ENCODE measurements around the gene TBC1D14. TPM values are rescaled to one million over a fixed set of nuclear protein-coding genes. Genes with fewer than 3 reads are reported as not detected.

TBC1D14 gene
- total and polyA plus RNA-seq, 10 of the 15 experiments (the other 5 are each of a cell fraction or from before 2014, with no cell fraction given), result 0.87 to 39.3 (median 30.1) TPM

GRCh38 chr4:6955261-6955911, 45.8 kb downstream of the TBC1D14 start:
- Histone ChIP-seq H3K36me3 (ENCODE audit: control insufficient read depth in 2 of 2, insufficient read depth in 2 of 2, low read length in 1 of 2) (no peaks in the 10 kb centered on the region; a peak in 1 of 4 replicates), H3K4me1 (ENCODE audit: control insufficient read depth, insufficient read depth, low read length) (no peaks in the 10 kb centered on the region), H3K4me2 (ENCODE audit: control insufficient read depth, insufficient read depth) (no peak overlapping the region), H3K79me2 (ENCODE audit: control insufficient read depth, insufficient read depth, low read length) (no peaks in the 10 kb centered on the region; the same call in 1 of the 2 replicates), H3K9ac (ENCODE audit: control insufficient read depth, insufficient read depth, low read length) (no peak overlapping the region), H3K9me3 (replicated peaks; ENCODE audit: control insufficient read depth, insufficient read depth, low read length) (no peaks in the 10 kb centered on the region), H3K27ac (ENCODE audit: control insufficient read depth, insufficient read depth) (no peak overlapping the region), H3K4me3 (no peak overlapping the region), H2AFZ (ENCODE audit: control insufficient read depth, low read depth, low read length) (no peak overlapping the region), H4K20me1 (ENCODE audit: control insufficient read depth, insufficient read depth) (no peaks in the 10 kb centered on the region), H3K27me3 (replicated peaks in 1 of 2; ENCODE audit: control insufficient read depth in 2 of 2, insufficient read depth in 2 of 2, low read length in 1 of 2) (no peaks in the 10 kb centered on the region)
- ChIA-PET POLR2A (no interaction called here), CTCF (no interaction called here), RAD21 (ENCODE audit: unreplicated experiment) (no interaction called here), SMC1A (ENCODE audit: uncharacterized antibody, unreplicated experiment) (interaction anchor here (1.0 kb wide), 1 partner anchor 11 kb away, joined by 3 read pairs; no protein-coding TSS in a partner anchor)
- BruUV-seq (replicated peaks), result no TSS peak
- FAIRE-seq (no peak), ATAC-seq (no peak), DNase-seq (ENCODE audit: low read depth, low spot score) (no peak)
- intact Hi-C loops (cut with micrococcal nuclease; ENCODE audit: unreplicated experiment), result no loop called here
- WGBS (ENCODE audit: insufficient coverage, insufficient replicate concordance, low lambda C conversion rate, missing lambda C conversion rate), result 90% methylated on average over 17 of the region's 17 CpGs
- no peak for TF ChIP-seq ZBTB40 (IDR thresholded peaks at IDR 0.05; ENCODE audit: borderline replicate concordance)
- in situ Hi-C loops (cut with MboI), result no loop called here

- POLR2A ChIA-PET, result no interaction called here
- SMC1A ChIA-PET (ENCODE audit: uncharacterized antibody, unreplicated experiment), result no interaction called here
- Histone ChIP-seq H3K79me2 (ENCODE audit: control insufficient read depth, insufficient read depth, low read length) (no peaks in the 10 kb centered on the region; the same call in 1 of the 2 replicates), H3K27ac (ENCODE audit: control insufficient read depth, insufficient read depth) (no peak overlapping the region), H4K20me1 (ENCODE audit: control insufficient read depth, insufficient read depth) (no peaks in the 10 kb centered on the region), H3K4me2 (ENCODE audit: control insufficient read depth, insufficient read depth) (no peak overlapping the region), H3K9ac (ENCODE audit: control insufficient read depth, insufficient read depth, low read length) (no peak overlapping the region), H2AFZ (ENCODE audit: control insufficient read depth, low read depth, low read length) (no peak overlapping the region), H3K4me1 (ENCODE audit: control insufficient read depth, insufficient read depth, low read length) (no peaks in the 10 kb centered on the region), H3K9me3 (replicated peaks; ENCODE audit: control insufficient read depth, insufficient read depth, low read length) (no peaks in the 10 kb centered on the region), H3K4me3 (no peak overlapping the region), H3K27me3 (replicated peaks in 1 of 2; ENCODE audit: control insufficient read depth in 2 of 2, insufficient read depth in 2 of 2, low read length in 1 of 2) (no peaks in the 10 kb centered on the region), H3K36me3 (ENCODE audit: control insufficient read depth in 2 of 2, insufficient read depth in 2 of 2, low read length in 1 of 2) (no peaks in the 10 kb centered on the region; a peak in 1 of 4 replicates)
- intact Hi-C loops (cut with micrococcal nuclease; ENCODE audit: unreplicated experiment) (no loop called here), in situ Hi-C loops (cut with MboI) (no loop called here)
- CTCF ChIA-PET, result no interaction called here
- DNase-seq (ENCODE audit: low read depth, low spot score) (no peak), FAIRE-seq (no peak), ATAC-seq (no peak)
- WGBS (ENCODE audit: insufficient coverage, insufficient replicate concordance, low lambda C conversion rate, missing lambda C conversion rate), result 93% methylated on average over 6 of the region's 6 CpGs
- RAD21 ChIA-PET (ENCODE audit: unreplicated experiment), result no interaction called here
- BruUV-seq (replicated peaks), result no TSS peak
- TF ChIP-seq ASH2L (IDR thresholded peaks at IDR 0.05; ENCODE audit: borderline replicate concordance, low read depth), result no peak
- no peak for TF ChIP-seq KLF5 (IDR thresholded peaks at IDR 0.05; ENCODE audit: partially characterized antibody)
- TF ChIP-seq MEF2A (IDR thresholded peaks at IDR 0.05; ENCODE audit: insufficient read depth, low read depth, low read length), result no peak
- no peak for TF ChIP-seq SMAD1 (IDR thresholded peaks at IDR 0.05; ENCODE audit: low read depth, partially characterized antibody)
- TF ChIP-seq BCLAF1 (IDR thresholded peaks at IDR 0.05), result no peak
- no peak for TF ChIP-seq YY1 (IDR thresholded peaks at IDR 0.05; ENCODE audit: low read depth, low read length)
- TF ChIP-seq ELK1 (IDR thresholded peaks at IDR 0.05; ENCODE audit: low read depth, low read length), result no peak
- TF ChIP-seq RBBP5 (conservative IDR thresholded peaks at IDR 0.05), result no peak
These were observed 46.4 kb downstream of the TBC1D14 start for GRCh38 chr4:6956087-6956433.
